Muscle layer of colon (tissue), 2 donors: ENCODE data around the gene ZFP91.

ENCODE experiments used
- H3K27ac ChIP-seq: one replicate; pipeline ENCODE4 v1.7.0; 2013; ENCODE audit warnings: low read depth, mild to moderate bottlenecking, low read length, moderate library complexity
- H3K27me3 ChIP-seq, 2 donors: one replicate each; pipeline ENCODE4 v1.7.0; 2013; ENCODE audit warnings: low read length in 2 of 2, mild to moderate bottlenecking in 2 of 2; ENCODE audit not compliant: insufficient read depth in 2 of 2, control insufficient read depth in 1 of 2
- H3K36me3 ChIP-seq: one replicate; pipeline ENCODE4 v1.7.0; 2013; ENCODE audit warnings: mild to moderate bottlenecking, low read length; ENCODE audit not compliant: insufficient read depth
- H3K4me1 ChIP-seq: one replicate; pipeline ENCODE4 v1.7.0; 2013; ENCODE audit warnings: mild to moderate bottlenecking, low read length; ENCODE audit not compliant: insufficient read depth
- H3K4me3 ChIP-seq, 2 donors: one replicate each; pipeline ENCODE4 v1.7.0; 2013; ENCODE audit warnings: low read length in 2 of 2, low read depth in 1 of 2, mild to moderate bottlenecking in 1 of 2, moderate library complexity in 1 of 2
- H3K9ac ChIP-seq: one replicate; pipeline ENCODE4 v1.7.0; 2013; ENCODE audit warnings: low read length
- H3K9me3 ChIP-seq: one replicate; pipeline ENCODE4 v1.7.0; 2013; ENCODE audit warnings: mild to moderate bottlenecking, low read length
- donor health status: abdominal sarcoma.
- donor health status: Adenocarcinoma of cecum.

The ZFP91 gene

DNA sequence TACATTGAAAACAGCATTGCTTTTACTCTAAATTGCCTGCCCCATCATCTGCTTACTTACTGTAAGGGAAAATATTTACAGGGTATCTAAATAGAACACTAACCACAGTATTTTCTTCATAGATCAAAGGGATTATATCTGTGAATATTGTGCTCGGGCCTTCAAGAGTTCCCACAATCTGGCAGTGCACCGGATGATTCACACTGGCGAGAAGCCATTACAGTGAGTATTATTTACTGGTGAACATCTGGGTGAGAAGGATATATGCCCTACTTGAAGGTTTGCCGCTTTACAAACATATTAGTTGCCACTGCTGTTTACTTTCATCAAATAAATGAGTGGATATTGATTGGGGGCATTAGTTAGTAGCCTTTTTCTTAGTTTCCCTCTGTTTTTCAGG, 37.7 kb downstream of the ZFP91 start:
- Histone ChIP-seq H3K9ac (no peak overlapping the region), H3K36me3 (peaks cover 72% of the 10 kb centered on the region), H3K4me3 (no peak overlapping the region), H3K9me3 (no peaks in the 10 kb centered on the region), H3K27ac (no peak overlapping the region), H3K27me3 (no peaks in the 10 kb centered on the region), H3K4me1 (peaks cover 4% of the 10 kb centered on the region)

DNA sequence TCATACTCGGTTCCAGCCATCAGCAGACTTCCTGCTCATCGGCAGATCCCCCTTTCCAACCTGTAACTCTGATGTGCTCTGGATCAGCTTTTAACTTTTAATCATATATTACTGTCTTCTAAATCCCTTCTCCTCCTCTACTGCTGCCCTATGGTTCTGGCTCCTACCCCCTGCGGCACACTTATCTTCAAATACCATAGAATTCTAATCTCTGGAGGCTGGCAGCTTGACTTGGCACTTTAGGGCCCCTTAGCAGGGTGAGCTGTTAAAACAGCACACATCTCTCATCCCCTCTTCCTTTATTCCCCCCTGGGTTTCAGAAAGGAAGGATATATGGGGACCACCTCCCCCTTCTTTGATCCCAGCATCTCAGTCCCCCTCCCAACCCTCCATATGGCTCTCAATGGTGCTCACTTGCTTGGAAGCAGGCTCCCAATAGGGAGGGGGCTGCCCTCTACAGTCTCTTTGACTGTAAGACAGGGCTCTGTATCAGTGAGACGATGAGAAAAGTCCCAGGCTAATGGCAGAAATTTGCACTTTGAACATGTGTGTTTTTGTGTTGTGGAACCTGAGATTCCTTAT, 39.2 kb downstream of the ZFP91 start:
- Histone ChIP-seq H3K27ac (no peak overlapping the region), H3K9ac (no peak overlapping the region), H3K9me3 (no peaks in the 10 kb centered on the region), H3K4me1 (peaks cover 16% of the 10 kb centered on the region), H3K27me3 (no peaks in the 10 kb centered on the region), H3K4me3 (no peak overlapping the region), H3K36me3 (peaks cover 58% of the 10 kb centered on the region)

GRCh38 chr11:58621586-58622262, 42.9 kb downstream of the ZFP91 start:
- no peak overlapping the region for H3K27ac ChIP-seq
- H3K9ac ChIP-seq = no peak overlapping the region
- peaks cover 33% of the 10 kb centered on the region for H3K36me3 ChIP-seq
- no peaks in the 10 kb centered on the region for H3K27me3 ChIP-seq
- H3K9me3 ChIP-seq = no peaks in the 10 kb centered on the region
- H3K4me1 ChIP-seq = peaks cover 14% of the 10 kb centered on the region
- H3K4me3 ChIP-seq = no peak overlapping the region

DNA sequence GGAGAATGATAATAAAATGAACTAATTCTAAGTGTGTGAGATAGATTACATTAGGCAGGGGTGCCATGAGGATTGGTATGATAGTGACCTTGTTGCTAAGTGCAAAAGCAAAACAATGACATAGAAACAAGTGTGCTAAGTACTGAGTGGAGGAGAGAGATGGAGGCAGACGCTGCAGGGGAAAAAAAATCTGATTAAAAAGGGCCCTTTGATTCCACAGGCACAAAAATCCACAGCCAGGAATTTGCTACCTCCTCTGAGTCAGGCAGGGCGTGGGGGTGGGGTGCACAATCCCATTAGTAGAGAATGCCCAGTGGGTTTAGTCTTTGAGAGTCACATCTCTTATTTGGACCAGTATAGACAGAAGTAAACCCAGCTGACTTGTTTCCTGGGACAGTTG, 43.5 kb downstream of the ZFP91 start, which contains the start of gene CNTF:
TSS of gene CNTF (plus strand) at position 322 of the 400 bp plus-strand sequence. CDS start 88 bp downstream, outside the sequence.
- Histone ChIP-seq H3K9ac (no peak within 1 kb of the TSS), H3K9me3 (no peaks in the 10 kb centered on the region), H3K36me3 (peaks cover 26% of the 10 kb centered on the region), H3K27ac (no peak within 1 kb of the TSS), H3K27me3 (no peaks in the 10 kb centered on the region), H3K4me1 (peaks cover 13% of the 10 kb centered on the region), H3K4me3 (no peak within 1 kb of the TSS)

DNA sequence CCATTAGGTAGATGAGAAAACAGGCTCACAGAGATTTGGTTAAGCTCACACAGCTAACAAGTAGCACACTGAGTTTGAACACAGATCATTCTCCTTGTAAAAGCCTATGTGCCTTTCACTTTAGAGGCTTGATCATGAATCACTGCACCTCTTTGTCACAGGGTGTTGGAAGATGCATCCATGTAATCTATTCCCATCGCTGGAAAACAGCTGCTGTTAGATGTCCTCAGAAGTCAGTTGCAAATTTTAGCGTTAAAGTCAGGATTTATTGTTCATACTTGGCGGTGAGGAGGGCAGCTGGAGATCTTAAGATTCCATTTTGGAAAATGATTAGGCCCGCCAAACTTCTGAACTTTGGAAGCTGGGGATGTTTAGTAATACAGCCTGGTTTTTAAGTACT, 46.2 kb downstream of the ZFP91 start:
- Histone ChIP-seq H3K27ac (no peak overlapping the region), H3K4me1 (peaks cover 26% of the 10 kb centered on the region), H3K36me3 (peaks cover 8% of the 10 kb centered on the region), H3K9ac (no peak overlapping the region), H3K9me3 (no peaks in the 10 kb centered on the region), H3K27me3 (no peaks in the 10 kb centered on the region), H3K4me3 (no peak overlapping the region)

DNA sequence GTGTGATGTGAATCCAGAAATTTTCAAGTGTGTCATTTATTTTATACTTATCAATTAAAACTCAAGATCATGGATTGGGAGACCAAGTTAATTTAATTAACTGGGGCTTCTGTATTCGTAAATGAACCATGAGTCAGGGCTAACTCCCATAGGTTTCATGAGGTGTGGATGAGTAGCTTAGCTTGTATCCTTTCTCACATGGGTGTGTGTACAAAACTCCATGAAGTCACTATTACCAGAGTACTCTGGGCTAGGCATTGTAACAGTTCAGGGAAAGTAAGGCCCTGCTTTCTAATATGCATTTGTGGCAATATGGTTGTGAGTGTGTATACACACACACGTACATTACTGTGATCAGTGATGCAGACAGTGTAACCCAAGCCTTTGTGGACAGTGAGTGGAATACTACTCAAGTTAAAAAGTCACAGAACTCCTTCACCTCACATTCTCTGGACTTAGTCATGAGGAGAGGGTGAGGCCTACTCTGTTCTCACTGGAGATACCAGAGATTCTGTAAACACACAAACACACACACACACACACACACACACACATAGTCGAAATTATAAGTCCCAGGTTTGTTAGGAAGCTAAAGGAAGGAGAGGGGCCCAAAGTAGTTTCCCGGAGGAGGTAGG, 47.1 kb downstream of the ZFP91 start:
- Histone ChIP-seq H3K27ac (no peak overlapping the region), H3K9me3 (no peaks in the 10 kb centered on the region), H3K4me3 (no peak overlapping the region), H3K36me3 (peaks cover 8% of the 10 kb centered on the region), H3K4me1 (peaks cover 26% of the 10 kb centered on the region), H3K9ac (no peak overlapping the region), H3K27me3 (no peaks in the 10 kb centered on the region)

GRCh38 chr11:58626934-58627483, 48.1 kb downstream of the ZFP91 start:
- H3K4me1 ChIP-seq = peaks cover 24% of the 10 kb centered on the region
- peaks cover 8% of the 10 kb centered on the region for H3K36me3 ChIP-seq
- no peak overlapping the region for H3K4me3 ChIP-seq
- H3K9me3 ChIP-seq = no peaks in the 10 kb centered on the region
- H3K27ac ChIP-seq = no peak overlapping the region
- no peak overlapping the region for H3K9ac ChIP-seq
- no peaks in the 10 kb centered on the region for H3K27me3 ChIP-seq

DNA sequence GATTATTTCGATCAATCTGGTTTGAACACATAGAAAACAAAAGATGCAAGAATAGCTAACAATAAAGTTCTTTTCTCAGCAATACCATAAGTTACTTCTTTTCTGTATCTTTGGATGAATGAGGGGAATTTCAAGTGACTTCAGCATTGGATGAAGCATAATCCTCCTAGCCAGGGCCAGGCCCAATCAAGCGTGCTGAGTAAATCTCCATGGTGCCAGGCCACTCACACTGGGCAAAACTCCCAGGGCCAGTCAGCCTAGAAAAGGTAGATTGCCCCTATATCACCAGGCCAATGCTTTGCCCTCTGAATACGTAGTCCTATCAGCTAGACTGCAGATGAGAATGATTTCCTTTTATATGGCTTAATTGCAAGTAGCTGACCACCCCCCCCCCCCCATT, 49.6 kb downstream of the ZFP91 start:
- Histone ChIP-seq H3K4me3 (no peak overlapping the region), H3K9ac (no peak overlapping the region), H3K27ac (no peak overlapping the region), H3K36me3 (peaks cover 8% of the 10 kb centered on the region), H3K4me1 (peaks cover 14% of the 10 kb centered on the region), H3K27me3 (no peaks in the 10 kb centered on the region), H3K9me3 (no peaks in the 10 kb centered on the region)

GRCh38 chr11:58629857-58630256, 51.0 kb downstream of the ZFP91 start:
- Histone ChIP-seq H3K36me3 (no peaks in the 10 kb centered on the region), H3K9me3 (no peaks in the 10 kb centered on the region), H3K27me3 (no peaks in the 10 kb centered on the region), H3K4me1 (peaks cover 14% of the 10 kb centered on the region), H3K9ac (no peak overlapping the region), H3K4me3 (no peak overlapping the region), H3K27ac (no peak overlapping the region)

DNA sequence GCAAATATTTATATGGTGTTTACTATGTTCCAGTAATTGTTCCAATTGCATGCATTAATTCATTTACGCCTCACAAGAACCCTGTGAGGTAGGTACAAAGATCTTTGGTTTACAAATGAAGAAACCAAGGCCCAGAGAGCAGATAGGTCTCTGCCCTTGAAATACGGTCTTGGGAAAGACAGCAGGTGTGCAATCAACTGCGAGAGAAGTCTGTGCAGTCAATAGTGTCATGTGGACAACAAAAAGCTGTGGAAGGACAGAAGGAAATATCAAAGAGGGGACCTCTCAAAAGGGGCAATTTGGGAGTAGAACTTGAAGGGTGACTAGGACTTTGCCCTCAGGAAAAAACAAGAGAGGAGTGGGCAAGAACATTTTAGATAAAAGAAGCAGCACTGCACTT, 52.5 kb downstream of the ZFP91 start:
- H3K9ac ChIP-seq = no peak overlapping the region
- H3K9me3 ChIP-seq = no peaks in the 10 kb centered on the region
- H3K4me1 ChIP-seq = peaks cover 14% of the 10 kb centered on the region
- H3K36me3 ChIP-seq = no peaks in the 10 kb centered on the region
- no peak overlapping the region for H3K4me3 ChIP-seq
- H3K27ac ChIP-seq = no peak overlapping the region
- no peaks in the 10 kb centered on the region for H3K27me3 ChIP-seq

DNA sequence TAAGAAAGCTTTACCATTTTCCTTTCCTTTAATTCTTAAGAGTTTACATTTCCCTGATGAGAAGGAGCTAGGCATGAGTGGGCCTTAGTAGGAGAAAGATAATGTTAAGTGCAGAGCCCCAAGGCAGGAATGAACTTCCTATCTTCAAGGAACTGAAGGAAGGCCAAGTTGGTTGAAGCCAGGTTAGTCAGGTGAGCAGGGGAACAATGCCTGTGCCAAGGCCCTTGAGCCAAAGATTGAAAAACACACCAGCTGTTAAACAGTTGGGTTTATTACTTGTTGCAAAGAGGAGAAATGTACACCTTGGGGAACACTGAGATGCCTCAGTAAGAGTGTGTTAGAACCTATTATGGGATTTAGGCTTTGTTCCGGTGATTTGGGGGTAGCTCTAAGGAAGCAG, 53.6 kb downstream of the ZFP91 start:
- Histone ChIP-seq H3K9ac (no peak overlapping the region), H3K27ac (no peak overlapping the region), H3K4me3 (no peak overlapping the region), H3K27me3 (no peaks in the 10 kb centered on the region), H3K4me1 (peaks cover 11% of the 10 kb centered on the region), H3K9me3 (no peaks in the 10 kb centered on the region), H3K36me3 (no peaks in the 10 kb centered on the region)
